ENCODE results near the gene LRP3.
"Not testable (repeated sequence)": the region's sequence is repeated elsewhere in the genome, so short reads cannot be mapped to it uniquely, and the experiment has no call there.

- TF ChIP-seq POLR2A (IDR thresholded peaks at IDR 0.05) = not testable (repeated sequence)
- TF ChIP-seq, protein P1, sequence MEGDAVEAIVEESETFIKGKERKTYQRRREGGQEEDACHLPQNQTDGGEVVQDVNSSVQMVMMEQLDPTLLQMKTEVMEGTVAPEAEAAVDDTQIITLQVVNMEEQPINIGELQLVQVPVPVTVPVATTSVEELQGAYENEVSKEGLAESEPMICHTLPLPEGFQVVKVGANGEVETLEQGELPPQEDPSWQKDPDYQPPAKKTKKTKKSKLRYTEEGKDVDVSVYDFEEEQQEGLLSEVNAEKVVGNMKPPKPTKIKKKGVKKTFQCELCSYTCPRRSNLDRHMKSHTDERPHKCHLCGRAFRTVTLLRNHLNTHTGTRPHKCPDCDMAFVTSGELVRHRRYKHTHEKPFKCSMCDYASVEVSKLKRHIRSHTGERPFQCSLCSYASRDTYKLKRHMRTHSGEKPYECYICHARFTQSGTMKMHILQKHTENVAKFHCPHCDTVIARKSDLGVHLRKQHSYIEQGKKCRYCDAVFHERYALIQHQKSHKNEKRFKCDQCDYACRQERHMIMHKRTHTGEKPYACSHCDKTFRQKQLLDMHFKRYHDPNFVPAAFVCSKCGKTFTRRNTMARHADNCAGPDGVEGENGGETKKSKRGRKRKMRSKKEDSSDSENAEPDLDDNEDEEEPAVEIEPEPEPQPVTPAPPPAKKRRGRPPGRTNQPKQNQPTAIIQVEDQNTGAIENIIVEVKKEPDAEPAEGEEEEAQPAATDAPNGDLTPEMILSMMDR (IDR thresholded peaks at IDR 0.05) = not testable (repeated sequence)
Measured at GRCh38 chr19:33191092-33191491, 3.0 kb upstream of the LRP3 start.

Measured in heart left ventricle (tissue), 13 donors.